ENCODE measurements around the gene SLC35F3. TPM values are rescaled to one million over a fixed set of nuclear protein-coding genes. Genes with fewer than 3 reads are reported as not detected.

The SLC35F3 gene
- total and polyA plus RNA-seq, 2 experiments from 2014 or later, result 1.0 to 3.2 TPM

DNA sequence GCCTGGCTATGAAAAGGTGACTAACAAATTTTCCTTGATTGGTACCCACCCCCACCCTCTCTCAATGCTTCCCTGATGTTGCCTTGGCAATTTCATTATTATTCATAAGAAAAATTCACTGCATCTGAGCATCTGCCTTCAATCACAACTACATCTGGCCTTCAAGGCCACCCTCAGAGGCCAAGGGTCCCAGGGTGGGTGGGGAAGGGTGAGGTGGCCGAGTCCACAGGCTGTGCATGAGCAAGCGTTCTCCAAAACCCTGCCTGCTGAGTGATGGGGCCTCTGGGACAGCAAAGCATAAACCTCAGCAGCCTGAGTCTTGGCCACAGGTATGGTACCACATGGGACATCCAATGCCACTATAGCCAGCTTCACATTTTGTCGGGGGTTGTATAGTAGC is 198.7 kb downstream of the SLC35F3 start (continued):
- no peak for TF ChIP-seq ZNF462 (CRISPR knock-in tag; IDR thresholded peaks at IDR 0.05)
- no peak for TF ChIP-seq STAT1 (IDR thresholded peaks at IDR 0.05; ENCODE audit: unreplicated experiment)
- TF ChIP-seq, protein P1, sequence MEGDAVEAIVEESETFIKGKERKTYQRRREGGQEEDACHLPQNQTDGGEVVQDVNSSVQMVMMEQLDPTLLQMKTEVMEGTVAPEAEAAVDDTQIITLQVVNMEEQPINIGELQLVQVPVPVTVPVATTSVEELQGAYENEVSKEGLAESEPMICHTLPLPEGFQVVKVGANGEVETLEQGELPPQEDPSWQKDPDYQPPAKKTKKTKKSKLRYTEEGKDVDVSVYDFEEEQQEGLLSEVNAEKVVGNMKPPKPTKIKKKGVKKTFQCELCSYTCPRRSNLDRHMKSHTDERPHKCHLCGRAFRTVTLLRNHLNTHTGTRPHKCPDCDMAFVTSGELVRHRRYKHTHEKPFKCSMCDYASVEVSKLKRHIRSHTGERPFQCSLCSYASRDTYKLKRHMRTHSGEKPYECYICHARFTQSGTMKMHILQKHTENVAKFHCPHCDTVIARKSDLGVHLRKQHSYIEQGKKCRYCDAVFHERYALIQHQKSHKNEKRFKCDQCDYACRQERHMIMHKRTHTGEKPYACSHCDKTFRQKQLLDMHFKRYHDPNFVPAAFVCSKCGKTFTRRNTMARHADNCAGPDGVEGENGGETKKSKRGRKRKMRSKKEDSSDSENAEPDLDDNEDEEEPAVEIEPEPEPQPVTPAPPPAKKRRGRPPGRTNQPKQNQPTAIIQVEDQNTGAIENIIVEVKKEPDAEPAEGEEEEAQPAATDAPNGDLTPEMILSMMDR (conservative IDR thresholded peaks at IDR 0.05; ENCODE audit: low read depth in 2 of 2), result no peak
- TF ChIP-seq ZNF331 (CRISPR knock-in tag; IDR thresholded peaks at IDR 0.05; ENCODE audit: low read depth), result no peak
- TF ChIP-seq CREB1 (CRISPR knock-in tag; IDR thresholded peaks at IDR 0.05; ENCODE audit: low read depth), result no peak

- Mint-ChIP-seq H3K4me1 (no peaks in the 10 kb centered on the region), H3K4me3 (no peak overlapping the region), H3K27me3 (ENCODE audit: insufficient read depth, low read depth, poor library complexity) (peaks cover 2% of the 10 kb centered on the region), H3K36me3 (ENCODE audit: low read depth) (no peaks in the 10 kb centered on the region), H3K27ac (no peak overlapping the region), H3K9me3 (no peaks in the 10 kb centered on the region)
- H3K36me3 ChIP-seq (ENCODE audit: insufficient read depth), result no peaks in the 10 kb centered on the region
- no peaks in the 10 kb centered on the region for H3K79me2 ChIP-seq (replicated peaks; ENCODE audit: insufficient read depth)
- no peaks in the 10 kb centered on the region for H3K4me1 ChIP-seq (ENCODE audit: insufficient read depth)
- no peaks in the 10 kb centered on the region for H3F3A ChIP-seq (replicated peaks; ENCODE audit: low read depth)
- H3K4me2 ChIP-seq, result no peak overlapping the region
- H3K4me3 ChIP-seq, result no peak overlapping the region
- no peaks in the 10 kb centered on the region for H3K27me3 ChIP-seq (ENCODE audit: insufficient read depth)
- peaks cover 4% of the 10 kb centered on the region for H3K9me2 ChIP-seq (ENCODE audit: insufficient read depth)
- no peak overlapping the region for H2AFZ ChIP-seq
- no peak overlapping the region for H3K27ac ChIP-seq (ENCODE audit: low read depth)
- no peak for ATAC-seq
- no peak for DNase-seq (ENCODE audit: low spot score)
- no peaks in the 10 kb centered on the region for H4K20me1 ChIP-seq (replicated peaks; ENCODE audit: insufficient read depth)
- no peak for TF ChIP-seq REST (IDR thresholded peaks at IDR 0.05; ENCODE audit: unreplicated experiment)
- TF ChIP-seq ZNF331 (CRISPR knock-in tag; IDR thresholded peaks at IDR 0.05; ENCODE audit: low read depth), result no peak
- TF ChIP-seq CREB1 (CRISPR knock-in tag; IDR thresholded peaks at IDR 0.05; ENCODE audit: low read depth), result no peak
- no peak for TF ChIP-seq JUNB (IDR thresholded peaks at IDR 0.05; ENCODE audit: unreplicated experiment)
- TF ChIP-seq EZH2 (IDR thresholded peaks at IDR 0.05; ENCODE audit: low read depth, unreplicated experiment), result no peak
- no peak for TF ChIP-seq POLR2AphosphoS5 (IDR thresholded peaks at IDR 0.05; ENCODE audit: low read depth)
Observed at GRCh38 chr1:234106032-234106431, 201.6 kb downstream of the SLC35F3 start.
